ENCODE data around the gene SNX9. TPM values are rescaled to one million over a fixed set of nuclear protein-coding genes. Genes with fewer than 3 reads are reported as not detected.

SNX9 gene
- total RNA-seq, 1 experiment from 2014 or later = 16.6 TPM

DNA sequence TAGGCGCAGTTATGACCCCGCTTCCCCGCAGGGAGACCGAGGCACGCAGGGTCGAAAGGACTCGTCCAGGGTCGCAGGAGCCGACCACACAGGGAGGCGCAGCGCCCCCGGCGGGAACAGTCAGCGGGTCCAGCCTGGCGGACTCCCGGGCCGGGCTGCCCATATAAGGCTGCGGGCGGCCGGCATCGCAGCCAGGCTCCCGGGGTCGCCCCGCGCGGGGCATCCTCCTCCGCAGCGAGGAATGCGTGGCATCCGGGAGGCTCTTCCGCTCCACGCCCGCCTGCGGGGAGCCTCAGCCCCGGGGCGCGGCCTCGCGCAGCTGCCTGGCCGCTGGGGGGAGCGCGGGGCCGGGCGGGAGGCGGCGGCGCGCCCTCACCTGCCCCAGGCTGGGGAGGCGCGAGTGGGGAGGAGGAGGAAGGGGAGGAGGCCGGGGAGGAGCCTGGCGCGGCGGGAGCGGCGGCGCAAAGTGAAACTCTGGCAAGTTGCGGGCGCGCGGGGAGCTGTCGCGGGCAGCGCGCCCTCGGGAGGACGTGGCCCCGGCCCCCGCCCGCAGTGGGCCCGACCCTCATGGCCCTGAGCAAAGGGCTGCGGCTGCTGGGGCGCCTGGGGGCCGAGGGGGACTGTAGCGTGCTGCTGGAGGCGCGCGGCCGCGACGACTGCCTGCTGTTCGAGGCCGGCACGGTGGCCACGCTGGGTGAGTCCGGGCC, 158.5 kb downstream of the SNX9 start, which contains the start of gene SYNJ2:
Gene SYNJ2, plus strand, starts transcription at position 469 of the 707 bp plus-strand sequence. Its CDS starts 99 bp downstream, at position 568.
- TF ChIP-seq, protein P1, sequence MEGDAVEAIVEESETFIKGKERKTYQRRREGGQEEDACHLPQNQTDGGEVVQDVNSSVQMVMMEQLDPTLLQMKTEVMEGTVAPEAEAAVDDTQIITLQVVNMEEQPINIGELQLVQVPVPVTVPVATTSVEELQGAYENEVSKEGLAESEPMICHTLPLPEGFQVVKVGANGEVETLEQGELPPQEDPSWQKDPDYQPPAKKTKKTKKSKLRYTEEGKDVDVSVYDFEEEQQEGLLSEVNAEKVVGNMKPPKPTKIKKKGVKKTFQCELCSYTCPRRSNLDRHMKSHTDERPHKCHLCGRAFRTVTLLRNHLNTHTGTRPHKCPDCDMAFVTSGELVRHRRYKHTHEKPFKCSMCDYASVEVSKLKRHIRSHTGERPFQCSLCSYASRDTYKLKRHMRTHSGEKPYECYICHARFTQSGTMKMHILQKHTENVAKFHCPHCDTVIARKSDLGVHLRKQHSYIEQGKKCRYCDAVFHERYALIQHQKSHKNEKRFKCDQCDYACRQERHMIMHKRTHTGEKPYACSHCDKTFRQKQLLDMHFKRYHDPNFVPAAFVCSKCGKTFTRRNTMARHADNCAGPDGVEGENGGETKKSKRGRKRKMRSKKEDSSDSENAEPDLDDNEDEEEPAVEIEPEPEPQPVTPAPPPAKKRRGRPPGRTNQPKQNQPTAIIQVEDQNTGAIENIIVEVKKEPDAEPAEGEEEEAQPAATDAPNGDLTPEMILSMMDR (IDR thresholded peaks at IDR 0.05; ENCODE audit: unreplicated experiment) = peak; percentile 37
- intact Hi-C loops (cut with micrococcal nuclease; ENCODE audit: unreplicated experiment) = loop anchor here (2.0 kb wide), 1 partner anchor 91 kb away; no protein-coding TSS in a partner anchor
- no peaks in the 10 kb centered on the region for H3K9me3 Mint-ChIP-seq (ENCODE audit: low read depth, unreplicated experiment)
- peak within 1 kb of the TSS; percentile 63 for H3K27ac Mint-ChIP-seq (ENCODE audit: unreplicated experiment)
- CTCF ChIA-PET = interaction anchor here (1.0 to 2.0 kb wide), 5 partner anchors 13 to 79 kb away, joined by 3 to 10 read pairs (median 4); no protein-coding TSS in a partner anchor
- peak; percentile 87 for DNase-seq
- H3K36me3 Mint-ChIP-seq (ENCODE audit: insufficient read depth, unreplicated experiment) = peaks cover 36% of the 10 kb centered on the region
- H3K4me3 Mint-ChIP-seq (ENCODE audit: low read depth, unreplicated experiment) = peak within 1 kb of the TSS; percentile 79
- BruUV-seq (replicated peaks) = no TSS peak
- H3K4me1 Mint-ChIP-seq (ENCODE audit: low read depth, unreplicated experiment) = peaks cover 30% of the 10 kb centered on the region
- peaks cover 19% of the 10 kb centered on the region for H3K27me3 Mint-ChIP-seq (ENCODE audit: unreplicated experiment)

GRCh38 chr6:157982102-157982562, 159.1 kb downstream of the SNX9 start:
- Mint-ChIP-seq H3K36me3 (ENCODE audit: insufficient read depth, unreplicated experiment) (peaks cover 36% of the 10 kb centered on the region), H3K4me3 (ENCODE audit: low read depth, unreplicated experiment) (peak overlapping the region; percentile 79), H3K27ac (ENCODE audit: unreplicated experiment) (no peak overlapping the region), H3K9me3 (ENCODE audit: low read depth, unreplicated experiment) (no peaks in the 10 kb centered on the region), H3K27me3 (ENCODE audit: unreplicated experiment) (peaks cover 16% of the 10 kb centered on the region), H3K4me1 (ENCODE audit: low read depth, unreplicated experiment) (peaks cover 30% of the 10 kb centered on the region)
- BruUV-seq (replicated peaks) = no TSS peak
- peak; percentile 40 for DNase-seq
- TF ChIP-seq, protein P1 (IDR thresholded peaks at IDR 0.05; ENCODE audit: unreplicated experiment) = no peak
- intact Hi-C loops (cut with micrococcal nuclease; ENCODE audit: unreplicated experiment) = loop anchor here (2.0 kb wide), 1 partner anchor 91 kb away; no protein-coding TSS in a partner anchor
- CTCF ChIA-PET = interaction anchor here (1.0 to 2.0 kb wide), 7 partner anchors 14 to 92 kb away, joined by 3 to 11 read pairs (median 4); no protein-coding TSS in a partner anchor

- intact Hi-C loops (cut with micrococcal nuclease; ENCODE audit: unreplicated experiment) = loop anchor here (2.0 kb wide), 1 partner anchor 90 kb away; no protein-coding TSS in a partner anchor
- peak overlapping the region; percentile 63 for H3K27ac Mint-ChIP-seq (ENCODE audit: unreplicated experiment)
- H3K4me1 Mint-ChIP-seq (ENCODE audit: low read depth, unreplicated experiment) = peaks cover 30% of the 10 kb centered on the region
- CTCF ChIA-PET = interaction anchor here (0.7 to 2.0 kb wide), 9 partner anchors 14 to 91 kb away, joined by 3 to 11 read pairs (median 5); no protein-coding TSS in a partner anchor
- TF ChIP-seq, protein P1 (IDR thresholded peaks at IDR 0.05; ENCODE audit: unreplicated experiment) = peak; percentile 20
- peaks cover 36% of the 10 kb centered on the region for H3K36me3 Mint-ChIP-seq (ENCODE audit: insufficient read depth, unreplicated experiment)
- no TSS peak for BruUV-seq (replicated peaks)
- peaks cover 9% of the 10 kb centered on the region for H3K27me3 Mint-ChIP-seq (ENCODE audit: unreplicated experiment)
- peak overlapping the region; percentile 79 for H3K4me3 Mint-ChIP-seq (ENCODE audit: low read depth, unreplicated experiment)
- DNase-seq = peak; percentile 49
- no peaks in the 10 kb centered on the region for H3K9me3 Mint-ChIP-seq (ENCODE audit: low read depth, unreplicated experiment)
These were observed 159.7 kb downstream of the SNX9 start for GRCh38 chr6:157982563-157983405.
